GM19238 (cell line): ENCODE data around the gene DUSP8.

Experiments used
- DNase-seq: peaks from one replicate; pipeline ENCODE4 v3.0.0; 2011; ENCODE audit warnings: low spot score; ENCODE audit not compliant: insufficient read length

DUSP8 gene

GRCh38 chr11:1566381-1567051, 5.6 kb downstream of the DUSP8 start:
- no peak for DNase-seq

- no peak for DNase-seq
Measured at GRCh38 chr11:1565904-1566247, 6.2 kb downstream of the DUSP8 start.

GRCh38 chr11:1565173-1565903, 6.7 kb downstream of the DUSP8 start:
- no peak for DNase-seq

GRCh38 chr11:1564535-1565172, 7.4 kb downstream of the DUSP8 start:
- DNase-seq: no peak

GRCh38 chr11:1563697-1564534, 8.2 kb downstream of the DUSP8 start:
- DNase-seq: no peak

- no peak for DNase-seq
Measured at GRCh38 chr11:1563149-1563638, 8.9 kb downstream of the DUSP8 start.

- DNase-seq: no peak
Measured at GRCh38 chr11:1562469-1563148, 9.5 kb downstream of the DUSP8 start.

- no peak for DNase-seq
Measured at GRCh38 chr11:1561955-1562354, 10.1 kb downstream of the DUSP8 start.

- no peak for DNase-seq
Measured at GRCh38 chr11:1561266-1561665, 10.8 kb downstream of the DUSP8 start.

- no peak for DNase-seq
Measured at GRCh38 chr11:1560649-1561251, 11.3 kb downstream of the DUSP8 start.

- DNase-seq: no peak
Measured at GRCh38 chr11:1560002-1560648, 11.9 kb downstream of the DUSP8 start.

GRCh38 chr11:1559111-1559951, 12.7 kb downstream of the DUSP8 start:
- no peak for DNase-seq

GRCh38 chr11:1558775-1559110, 13.3 kb downstream of the DUSP8 start:
- no peak for DNase-seq

GRCh38 chr11:1557904-1558774, 13.9 kb downstream of the DUSP8 start:
- no peak for DNase-seq

- no peak for DNase-seq
Measured at GRCh38 chr11:1557051-1557884, 14.8 kb downstream of the DUSP8 start.

GRCh38 chr11:1556278-1556902, 15.7 kb downstream of the DUSP8 start:
- no peak for DNase-seq

- DNase-seq: no peak
Measured at GRCh38 chr11:1555713-1556153, 16.3 kb downstream of the DUSP8 start.
